H9 (cell line): ENCODE results near the gene GPC3. TPM values are rescaled to one million over a fixed set of nuclear protein-coding genes. Genes with fewer than 3 reads are reported as not detected.
A peak's percentile ranks its signal among the peaks of the same experiment; 100 is the strongest.

Source experiments
- DNase-seq: peaks from one replicate; pipeline ENCODE4 v3.0.0-alpha.2; 2017
- H2AFZ ChIP-seq: one replicate; pipeline ENCODE4 v1.6.1; 2013; ENCODE audit warnings: mild to moderate bottlenecking, low read length, control low read depth, moderate library complexity
- H2AK5ac ChIP-seq: 2 replicates; pipeline ENCODE4 v1.6.1; 2013; ENCODE audit warnings: low read length, control low read depth, mixed read lengths; ENCODE audit not compliant: insufficient read length
- H2BK120ac ChIP-seq: one replicate; pipeline ENCODE4 v1.6.1; 2013; ENCODE audit warnings: low read depth, mild to moderate bottlenecking, low read length, control low read depth, inconsistent platforms; ENCODE audit not compliant: poor library complexity, severe bottlenecking
- H2BK12ac ChIP-seq: 2 replicates; pipeline ENCODE4 v1.6.1; 2013; ENCODE audit warnings: low read length, control low read depth, mixed read lengths, low read depth; ENCODE audit not compliant: insufficient read length
- H2BK15ac ChIP-seq: 2 replicates; pipeline ENCODE4 v1.6.1; 2013; ENCODE audit warnings: low read depth, low read length, control low read depth
- H2BK20ac ChIP-seq: one replicate; pipeline ENCODE4 v1.6.1; 2013; ENCODE audit warnings: low read depth, mild to moderate bottlenecking, low read length, control low read depth, inconsistent platforms; ENCODE audit not compliant: poor library complexity, severe bottlenecking
- H2BK5ac ChIP-seq: 2 replicates; pipeline ENCODE4 v1.6.1; 2013; ENCODE audit warnings: low read length, control low read depth, mixed read lengths; ENCODE audit not compliant: insufficient read length
- H3K14ac ChIP-seq: 2 replicates; pipeline ENCODE4 v1.6.1; 2013; ENCODE audit warnings: low read length, control low read depth; ENCODE audit not compliant: insufficient read depth
- H3K18ac ChIP-seq: 2 replicates; pipeline ENCODE4 v1.6.1; 2013; ENCODE audit warnings: low read depth, mild to moderate bottlenecking, mixed read lengths, low read length, control low read depth; ENCODE audit not compliant: insufficient read length
- H3K23ac ChIP-seq: 2 replicates; pipeline ENCODE4 v1.6.1; 2013; ENCODE audit warnings: low read length, control low read depth, mixed read lengths, low read depth; ENCODE audit not compliant: insufficient read length
- H3K23me2 ChIP-seq: 2 replicates; pipeline ENCODE4 v1.6.1; 2013; ENCODE audit warnings: low read depth, mild to moderate bottlenecking, mixed read lengths, low read length, control low read depth; ENCODE audit not compliant: insufficient read length, poor library complexity, severe bottlenecking
- H3K27ac ChIP-seq: 2 replicates; pipeline ENCODE4 v1.5.1; 2013; ENCODE audit warnings: low read length, control low read depth, mixed read lengths, low read depth; ENCODE audit not compliant: insufficient read length
- H3K27me3 ChIP-seq: 2 replicates; pipeline ENCODE4 v1.6.1; 2013; ENCODE audit warnings: low read length, control low read depth, inconsistent platforms; ENCODE audit not compliant: insufficient read depth
- H3K4ac ChIP-seq: 2 replicates; pipeline ENCODE4 v1.6.1; 2013; ENCODE audit warnings: low read depth, mild to moderate bottlenecking, control low read depth, inconsistent platforms, low read length, moderate library complexity
- H3K4me1 ChIP-seq: 2 replicates; pipeline ENCODE4 v1.6.1; 2013; ENCODE audit warnings: low read length, control low read depth, inconsistent platforms; ENCODE audit not compliant: insufficient read depth
- H3K4me2 ChIP-seq: 2 replicates; pipeline ENCODE4 v1.6.1; 2013; ENCODE audit warnings: low read length, control low read depth, mixed read lengths; ENCODE audit not compliant: insufficient read length, insufficient read depth
- H3K56ac ChIP-seq: 2 replicates; pipeline ENCODE4 v1.6.1; 2013; ENCODE audit warnings: low read depth, mild to moderate bottlenecking, mixed read lengths, low read length, control low read depth; ENCODE audit not compliant: insufficient read length
- H3K79me1 ChIP-seq: 2 replicates; pipeline ENCODE4 v1.6.1; 2013; ENCODE audit warnings: low read depth, mild to moderate bottlenecking, moderate library complexity, low read length, control low read depth, inconsistent platforms; ENCODE audit not compliant: insufficient read depth, poor library complexity, severe bottlenecking
- H3K79me2 ChIP-seq: 2 replicates; pipeline ENCODE4 v1.6.1; 2013; ENCODE audit warnings: low read length, control low read depth, inconsistent platforms; ENCODE audit not compliant: insufficient read depth
- H3K9ac ChIP-seq: 2 replicates; pipeline ENCODE4 v1.6.1; 2013; ENCODE audit warnings: low read length, control low read depth, mixed read lengths; ENCODE audit not compliant: insufficient read length; ENCODE audit errors: extremely low read depth
- H3K9me3 ChIP-seq: one replicate; pipeline ENCODE4 v1.6.1; 2013; ENCODE audit warnings: low read depth, low read length, inconsistent platforms; ENCODE audit not compliant: control insufficient read depth
- H3T11ph ChIP-seq: one replicate; pipeline ENCODE4 v1.6.1; 2013; ENCODE audit warnings: mild to moderate bottlenecking, low read length, control low read depth, inconsistent platforms
- H4K20me1 ChIP-seq: one replicate; pipeline ENCODE4 v1.6.1; 2013; ENCODE audit not compliant: control insufficient read depth, insufficient read length, insufficient read depth
- H4K5ac ChIP-seq: 2 replicates; pipeline ENCODE4 v1.6.1; 2013; ENCODE audit warnings: low read depth, mild to moderate bottlenecking, mixed read lengths, low read length, control low read depth; ENCODE audit not compliant: insufficient read length
- H4K8ac ChIP-seq: replicated peaks from 2 replicates; pipeline ENCODE4 v1.6.1; 2013; ENCODE audit warnings: low read length, control low read depth, mixed read lengths, low read depth; ENCODE audit not compliant: insufficient read length
- H4K91ac ChIP-seq: 2 replicates; pipeline ENCODE4 v1.6.1; 2013; ENCODE audit warnings: low read depth, mild to moderate bottlenecking, moderate library complexity, mixed read lengths, low read length, control low read depth; ENCODE audit not compliant: insufficient read length
- H3K27ac Mint-ChIP-seq, 3 experiments: 2 replicates in 2 of 3; 3 replicates in 1 of 3; pipeline ENCODE4 v1.8.0; 2020 to 2021; ENCODE audit warnings: mixed read lengths in 3 of 3, mild to moderate bottlenecking in 1 of 3, moderate library complexity in 1 of 3
- H3K27me3 Mint-ChIP-seq: 2 replicates; pipeline ENCODE4 v1.8.0; 2021; ENCODE audit warnings: low read depth, mild to moderate bottlenecking, moderate library complexity, mixed read lengths
- H3K36me3 Mint-ChIP-seq, 3 experiments: 2 replicates in 2 of 3; 3 replicates in 1 of 3; pipeline ENCODE4 v1.8.0; 2020 to 2021; ENCODE audit warnings: low read depth in 3 of 3, mixed read lengths in 3 of 3; ENCODE audit not compliant: insufficient read depth in 1 of 3
- H3K4me1 Mint-ChIP-seq, 2 experiments: 2 replicates each; pipeline ENCODE4 v1.8.0; 2020; ENCODE audit warnings: mixed read lengths in 2 of 2
- H3K4me3 Mint-ChIP-seq, 2 experiments: 2 replicates in 1 of 2; 3 replicates in 1 of 2; pipeline ENCODE4 v1.8.0; 2020 to 2021; ENCODE audit warnings: mild to moderate bottlenecking in 2 of 2, mixed read lengths in 2 of 2, moderate library complexity in 1 of 2
- H3K9me3 Mint-ChIP-seq, 2 experiments: 2 replicates in 1 of 2; 3 replicates in 1 of 2; pipeline ENCODE4 v1.8.0; 2020; ENCODE audit warnings: mild to moderate bottlenecking in 2 of 2, mixed read lengths in 2 of 2, moderate library complexity in 1 of 2
- WGBS: extraction: QIAGEN DNeasy Blood & Tissue Kit; methylation state at CpG from one replicate; pipeline ENCODE4 v1.1.7; 2013; ENCODE audit warnings: missing lambda C conversion rate, low lambda C conversion rate, mixed read lengths; ENCODE audit not compliant: insufficient read length; ENCODE audit errors: extremely low coverage; 5-methylcytosine and 5-hydroxymethylcytosine counted together
- total RNA-seq: library from RNA; stranded (reverse); gene quantifications from 2 replicates; pipeline ENCODE4 v1.2.1, GENCODE V29; 2021
- TF ChIP-seq, protein P1 (sequence below): fragments of 200-600 bp; sonication (generic); conservative IDR thresholded peaks from 3 replicates; pipeline ENCODE4 v1.8.0; 2021; ENCODE audit warnings: antibody characterized with exemption, mild to moderate bottlenecking

The GPC3 gene
- total RNA-seq, 1 experiment from 2014 or later: 108 TPM

DNA sequence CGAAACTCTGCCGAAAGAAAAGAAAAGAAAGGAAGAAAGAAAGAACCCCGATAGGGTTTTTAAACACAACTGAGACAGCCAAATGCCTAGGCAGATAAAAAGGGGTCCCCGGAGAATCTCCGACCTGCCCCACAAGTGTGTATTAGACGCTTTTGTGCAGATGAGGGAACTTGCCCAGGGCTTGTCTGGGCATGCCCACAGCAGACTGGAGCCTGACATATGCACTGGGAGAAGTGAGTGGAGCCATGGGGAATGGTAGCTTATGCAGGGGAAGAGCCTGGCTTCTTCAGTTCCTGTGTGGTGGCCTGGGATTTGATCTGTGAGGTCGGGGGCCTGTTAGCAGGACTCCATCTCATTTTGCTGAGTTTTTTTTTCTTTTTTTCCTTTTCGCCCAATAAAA lies 199.0 kb downstream of the GPC3 start:
- Histone ChIP-seq H3K27me3 (no peaks in the 10 kb centered on the region), H3K23me2 (no peaks in the 10 kb centered on the region), H3T11ph (no peak overlapping the region), H2BK5ac (no peak overlapping the region), H4K8ac (no peak overlapping the region), H2AK5ac (no peak overlapping the region), H2BK20ac (no peak overlapping the region), H2BK12ac (no peak overlapping the region), H4K20me1 (no peaks in the 10 kb centered on the region), H3K14ac (no peak overlapping the region), H4K91ac (no peak overlapping the region), H3K56ac (no peak overlapping the region), H3K9me3 (no peaks in the 10 kb centered on the region), H3K18ac (no peak overlapping the region), H3K79me2 (no peaks in the 10 kb centered on the region), H3K4me1 (peaks cover 14% of the 10 kb centered on the region; the same call in 1 of the 2 replicates), H3K79me1 (no peaks in the 10 kb centered on the region), H2BK15ac (no peak overlapping the region), H3K27ac (no peak overlapping the region), H3K4me2 (no peak overlapping the region), H3K23ac (no peak overlapping the region), H3K4ac (no peak overlapping the region; the same call in 1 of the 2 replicates), H2AFZ (no peak overlapping the region), H2BK120ac (no peak overlapping the region), H4K5ac (no peak overlapping the region), H3K9ac (no peak overlapping the region)
- peak overlapping the region in 2 of 3 experiments; percentile 7 to 98; a peak in 3 of 7 replicates for H3K27ac Mint-ChIP-seq
- TF ChIP-seq, protein P1, sequence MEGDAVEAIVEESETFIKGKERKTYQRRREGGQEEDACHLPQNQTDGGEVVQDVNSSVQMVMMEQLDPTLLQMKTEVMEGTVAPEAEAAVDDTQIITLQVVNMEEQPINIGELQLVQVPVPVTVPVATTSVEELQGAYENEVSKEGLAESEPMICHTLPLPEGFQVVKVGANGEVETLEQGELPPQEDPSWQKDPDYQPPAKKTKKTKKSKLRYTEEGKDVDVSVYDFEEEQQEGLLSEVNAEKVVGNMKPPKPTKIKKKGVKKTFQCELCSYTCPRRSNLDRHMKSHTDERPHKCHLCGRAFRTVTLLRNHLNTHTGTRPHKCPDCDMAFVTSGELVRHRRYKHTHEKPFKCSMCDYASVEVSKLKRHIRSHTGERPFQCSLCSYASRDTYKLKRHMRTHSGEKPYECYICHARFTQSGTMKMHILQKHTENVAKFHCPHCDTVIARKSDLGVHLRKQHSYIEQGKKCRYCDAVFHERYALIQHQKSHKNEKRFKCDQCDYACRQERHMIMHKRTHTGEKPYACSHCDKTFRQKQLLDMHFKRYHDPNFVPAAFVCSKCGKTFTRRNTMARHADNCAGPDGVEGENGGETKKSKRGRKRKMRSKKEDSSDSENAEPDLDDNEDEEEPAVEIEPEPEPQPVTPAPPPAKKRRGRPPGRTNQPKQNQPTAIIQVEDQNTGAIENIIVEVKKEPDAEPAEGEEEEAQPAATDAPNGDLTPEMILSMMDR: no peak
- H3K27me3 Mint-ChIP-seq: no peaks in the 10 kb centered on the region
- H3K4me1 Mint-ChIP-seq: peaks cover 67 to 77% of the 10 kb centered on the region in 2 experiments
- no peak overlapping the region for H3K4me3 Mint-ChIP-seq
- H3K9me3 Mint-ChIP-seq: no peaks in the 10 kb centered on the region
- peaks cover 0 to 4% (median 0%) of the 10 kb centered on the region in 3 experiments; a peak in 1 of 7 replicates for H3K36me3 Mint-ChIP-seq
- no peak for DNase-seq
- no CpG with 5 or more reads among the region's 8 CpGs for WGBS
